ENCODE results near the gene CERK. TPM values are rescaled to one million over a fixed set of nuclear protein-coding genes. Genes with fewer than 3 reads are reported as not detected.
A peak's percentile ranks its signal among the peaks of the same experiment; 100 is the strongest.

CERK gene
- total RNA-seq, 2 experiments from 2014 or later: 38.4 to 41.8 TPM

GRCh38 chr22:46748206-46748907, 10.3 kb upstream of the CERK start:
- intact Hi-C loops (cut with micrococcal nuclease): no loop called here
- POLR2A ChIA-PET: interaction anchor here (1.7 to 2.4 kb wide), 3 partner anchors 9 to 14 kb away, joined by 7 to 14 read pairs (median 13); partner anchors contain the start of genes CERK and TBC1D22A
- DNase-seq: no peak
- no peak for TF ChIP-seq CTCF (IDR thresholded peaks at IDR 0.05)
- Mint-ChIP-seq H3K4me1 (ENCODE audit: low read depth) (peaks cover 26% of the 10 kb centered on the region), H3K27ac (peak overlapping the region; percentile 87), H3K9me3 (no peaks in the 10 kb centered on the region), H3K36me3 (ENCODE audit: low read depth) (no peaks in the 10 kb centered on the region), H3K4me3 (no peak overlapping the region), H3K27me3 (no peaks in the 10 kb centered on the region)
- CTCF ChIA-PET: interaction anchor here (1.0 to 2.7 kb wide), 5 partner anchors 9 to 55 kb away, joined by 4 to 43 read pairs (median 5); no protein-coding TSS in a partner anchor
- ATAC-seq: no peak

GRCh38 chr22:46747646-46748045, 9.6 kb upstream of the CERK start:
- DNase-seq: no peak
- H3K9me3 Mint-ChIP-seq: peaks cover 6% of the 10 kb centered on the region
- H3K36me3 Mint-ChIP-seq (ENCODE audit: low read depth): no peaks in the 10 kb centered on the region
- ChIA-PET CTCF (no interaction called here), POLR2A (interaction anchor here (2.4 kb wide), 1 partner anchor 8 kb away, joined by 14 read pairs; the partner anchor contains the start of gene CERK)
- peaks cover 26% of the 10 kb centered on the region for H3K4me1 Mint-ChIP-seq (ENCODE audit: low read depth)
- ATAC-seq: no peak
- H3K27me3 Mint-ChIP-seq: no peaks in the 10 kb centered on the region
- no peak overlapping the region for H3K27ac Mint-ChIP-seq
- intact Hi-C loops (cut with micrococcal nuclease): no loop called here
- TF ChIP-seq CTCF (IDR thresholded peaks at IDR 0.05): no peak
- H3K4me3 Mint-ChIP-seq: no peak overlapping the region

- no peak overlapping the region for H3K4me3 Mint-ChIP-seq
- no peak for DNase-seq
- H3K36me3 Mint-ChIP-seq (ENCODE audit: low read depth): no peaks in the 10 kb centered on the region
- TF ChIP-seq CTCF (IDR thresholded peaks at IDR 0.05): no peak
- CTCF ChIA-PET: interaction anchor here (1.6 kb wide), 1 partner anchor 12 kb away, joined by 3 read pairs; no protein-coding TSS in a partner anchor
- no peak for ATAC-seq
- no peaks in the 10 kb centered on the region for H3K27me3 Mint-ChIP-seq
- no peak overlapping the region for H3K27ac Mint-ChIP-seq
- H3K4me1 Mint-ChIP-seq (ENCODE audit: low read depth): peaks cover 26% of the 10 kb centered on the region
- POLR2A ChIA-PET: no interaction called here
- intact Hi-C loops (cut with micrococcal nuclease): no loop called here
- peaks cover 6% of the 10 kb centered on the region for H3K9me3 Mint-ChIP-seq
These were observed 8.6 kb upstream of the CERK start for GRCh38 chr22:46746620-46747019.

- ATAC-seq: no peak
- TF ChIP-seq CTCF (IDR thresholded peaks at IDR 0.05): no peak
- POLR2A ChIA-PET: no interaction called here
- intact Hi-C loops (cut with micrococcal nuclease): no loop called here
- DNase-seq: no peak
- Mint-ChIP-seq H3K4me1 (ENCODE audit: low read depth) (peaks cover 25% of the 10 kb centered on the region), H3K36me3 (ENCODE audit: low read depth) (no peaks in the 10 kb centered on the region), H3K27me3 (no peaks in the 10 kb centered on the region), H3K27ac (no peak overlapping the region), H3K4me3 (no peak overlapping the region), H3K9me3 (peaks cover 6% of the 10 kb centered on the region)
- CTCF ChIA-PET: interaction anchor here (1.6 kb wide), 1 partner anchor 12 kb away, joined by 3 read pairs; no protein-coding TSS in a partner anchor
These were observed 8.1 kb upstream of the CERK start for GRCh38 chr22:46746192-46746591.

- no peak overlapping the region for H3K4me3 Mint-ChIP-seq
- no peak for TF ChIP-seq CTCF (IDR thresholded peaks at IDR 0.05)
- ATAC-seq (no peak), DNase-seq (no peak)
- H3K27ac Mint-ChIP-seq: no peak overlapping the region
- peaks cover 6% of the 10 kb centered on the region for H3K9me3 Mint-ChIP-seq
- ChIA-PET CTCF (no interaction called here), POLR2A (interaction anchor here (0.9 kb wide), 1 partner anchor 17 kb away, joined by 3 read pairs; no protein-coding TSS in a partner anchor)
- H3K4me1 Mint-ChIP-seq (ENCODE audit: low read depth): peaks cover 13% of the 10 kb centered on the region
- H3K27me3 Mint-ChIP-seq: no peaks in the 10 kb centered on the region
- H3K36me3 Mint-ChIP-seq (ENCODE audit: low read depth): no peaks in the 10 kb centered on the region
- intact Hi-C loops (cut with micrococcal nuclease): no loop called here
These were observed 6.5 kb upstream of the CERK start for GRCh38 chr22:46744581-46744980.
